ENCODE results near the gene ST6GAL1.

DNA sequence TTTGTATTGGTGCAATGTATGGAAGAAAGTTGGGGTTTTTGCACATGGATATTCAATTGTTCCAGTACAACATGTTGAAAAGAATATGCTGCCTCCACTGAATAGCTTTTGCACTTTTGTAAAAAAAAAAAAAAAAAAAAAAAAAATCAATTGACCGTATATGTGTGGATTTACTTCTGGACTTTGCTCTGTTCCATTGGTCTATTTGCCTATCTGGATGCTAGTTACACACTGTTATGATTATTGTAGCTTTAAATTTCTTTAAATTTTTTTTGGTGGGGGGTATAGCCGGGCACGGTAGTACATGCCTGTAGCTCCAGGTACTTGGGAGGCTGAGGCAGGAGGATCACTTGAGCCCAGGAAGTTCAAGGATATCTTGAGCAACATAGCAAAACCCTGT is 156.5 kb downstream of the ST6GAL1 start:
- TF ChIP-seq, protein P1, sequence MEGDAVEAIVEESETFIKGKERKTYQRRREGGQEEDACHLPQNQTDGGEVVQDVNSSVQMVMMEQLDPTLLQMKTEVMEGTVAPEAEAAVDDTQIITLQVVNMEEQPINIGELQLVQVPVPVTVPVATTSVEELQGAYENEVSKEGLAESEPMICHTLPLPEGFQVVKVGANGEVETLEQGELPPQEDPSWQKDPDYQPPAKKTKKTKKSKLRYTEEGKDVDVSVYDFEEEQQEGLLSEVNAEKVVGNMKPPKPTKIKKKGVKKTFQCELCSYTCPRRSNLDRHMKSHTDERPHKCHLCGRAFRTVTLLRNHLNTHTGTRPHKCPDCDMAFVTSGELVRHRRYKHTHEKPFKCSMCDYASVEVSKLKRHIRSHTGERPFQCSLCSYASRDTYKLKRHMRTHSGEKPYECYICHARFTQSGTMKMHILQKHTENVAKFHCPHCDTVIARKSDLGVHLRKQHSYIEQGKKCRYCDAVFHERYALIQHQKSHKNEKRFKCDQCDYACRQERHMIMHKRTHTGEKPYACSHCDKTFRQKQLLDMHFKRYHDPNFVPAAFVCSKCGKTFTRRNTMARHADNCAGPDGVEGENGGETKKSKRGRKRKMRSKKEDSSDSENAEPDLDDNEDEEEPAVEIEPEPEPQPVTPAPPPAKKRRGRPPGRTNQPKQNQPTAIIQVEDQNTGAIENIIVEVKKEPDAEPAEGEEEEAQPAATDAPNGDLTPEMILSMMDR (IDR thresholded peaks at IDR 0.05) = no peak
- TF ChIP-seq POLR2A (IDR thresholded peaks at IDR 0.05) = no peak
